GM19023 (cell line): Measurements from ENCODE around the gene CCDC85C.

ENCODE experiments used
- ATAC-seq: cut with Tn5 transposase; IDR thresholded peaks from one replicate; pipeline ENCODE4 v1.9.1; 2021; ENCODE audit warnings: mild to moderate bottlenecking, moderate library complexity; ENCODE audit not compliant: unreplicated experiment

Gene CCDC85C

GRCh38 chr14:99632410-99633035 is 28.5 kb upstream of the CCDC85C start:
- ATAC-seq = no peak

- no peak for ATAC-seq
Observed at GRCh38 chr14:99630202-99630601, 26.2 kb upstream of the CCDC85C start.

GRCh38 chr14:99628887-99629618 is 25.0 kb upstream of the CCDC85C start:
- no peak for ATAC-seq

- no peak for ATAC-seq
Observed at GRCh38 chr14:99627510-99628381, 23.7 kb upstream of the CCDC85C start.

- ATAC-seq = no peak
Observed at GRCh38 chr14:99627100-99627499, 23.1 kb upstream of the CCDC85C start.

GRCh38 chr14:99626041-99626648 is 22.1 kb upstream of the CCDC85C start:
- no peak for ATAC-seq

- no peak for ATAC-seq
Observed at GRCh38 chr14:99625476-99625875, 21.5 kb upstream of the CCDC85C start.

GRCh38 chr14:99624971-99625370 is 21.0 kb upstream of the CCDC85C start:
- ATAC-seq = no peak

- no peak for ATAC-seq
Observed at GRCh38 chr14:99624024-99624423, 20.0 kb upstream of the CCDC85C start.

- no peak for ATAC-seq
Observed at GRCh38 chr14:99621948-99622347, 17.9 kb upstream of the CCDC85C start.

GRCh38 chr14:99619835-99620834 is 16.1 kb upstream of the CCDC85C start:
- no peak for ATAC-seq

- ATAC-seq = no peak
Observed at GRCh38 chr14:99616832-99617800, 13.1 kb upstream of the CCDC85C start.

- no peak for ATAC-seq
Observed at GRCh38 chr14:99615497-99616157, 11.6 kb upstream of the CCDC85C start.

- no peak for ATAC-seq
Observed at GRCh38 chr14:99612738-99613330, 8.8 kb upstream of the CCDC85C start.

- ATAC-seq = no peak
Observed at GRCh38 chr14:99612071-99612737, 8.2 kb upstream of the CCDC85C start.

- ATAC-seq = no peak
Observed at GRCh38 chr14:99611646-99612045, 7.6 kb upstream of the CCDC85C start.
